ENCODE results near the gene ARHGAP26.
"Not testable (repeated sequence)": the region's sequence is repeated elsewhere in the genome, so short reads cannot be mapped to it uniquely, and the experiment has no call there.

Gene ARHGAP26

DNA sequence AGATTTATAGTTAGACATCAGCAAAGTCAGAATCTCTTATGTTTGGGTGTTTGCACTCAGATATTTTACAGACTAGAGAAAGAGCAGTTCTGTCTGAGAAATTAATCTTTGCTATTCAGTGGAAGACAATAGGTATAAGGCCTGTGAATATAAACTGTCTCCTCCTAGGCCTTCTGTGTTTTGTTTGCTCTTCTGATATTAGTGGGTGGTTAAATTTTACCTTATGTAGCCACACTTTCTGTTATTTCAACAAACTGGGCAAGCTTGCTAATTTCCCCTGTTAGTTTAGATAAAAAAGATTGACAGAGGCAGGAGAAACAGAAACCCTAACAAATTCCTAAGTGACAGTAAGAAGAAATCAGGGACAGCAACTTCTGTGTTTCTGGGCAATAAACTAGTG is 141.6 kb downstream of the ARHGAP26 start:
- no peak for DNase-seq

DNA sequence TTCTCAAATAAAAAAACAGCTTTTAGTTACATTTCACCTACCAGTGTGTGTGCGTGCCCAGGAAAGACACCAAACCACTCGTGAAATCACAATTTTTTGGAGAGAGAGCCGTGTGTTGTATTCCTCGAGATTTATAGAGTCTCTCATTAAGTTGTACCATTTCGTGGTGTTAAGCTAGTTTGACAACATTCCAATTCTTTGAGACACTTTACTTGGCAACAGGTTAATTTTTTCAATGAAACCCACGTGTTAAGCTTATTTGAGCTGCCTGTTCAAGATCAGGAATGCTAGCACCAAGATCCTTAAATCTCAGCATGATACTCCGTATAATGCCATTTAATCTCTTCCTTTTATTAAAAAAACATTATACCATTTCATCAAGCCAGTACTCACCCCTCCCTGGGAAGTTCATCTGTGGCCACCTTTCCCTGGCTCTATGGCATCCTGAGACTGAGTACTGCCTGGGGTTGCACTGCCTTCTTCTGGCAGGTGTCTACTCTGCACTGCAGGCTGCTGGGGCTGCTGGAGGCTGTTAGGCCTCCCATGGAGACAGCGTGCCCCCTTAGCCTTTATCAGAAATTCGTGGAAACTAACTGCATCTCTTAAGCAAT is 143.7 kb downstream of the ARHGAP26 start:
- DNase-seq, result no peak

DNA sequence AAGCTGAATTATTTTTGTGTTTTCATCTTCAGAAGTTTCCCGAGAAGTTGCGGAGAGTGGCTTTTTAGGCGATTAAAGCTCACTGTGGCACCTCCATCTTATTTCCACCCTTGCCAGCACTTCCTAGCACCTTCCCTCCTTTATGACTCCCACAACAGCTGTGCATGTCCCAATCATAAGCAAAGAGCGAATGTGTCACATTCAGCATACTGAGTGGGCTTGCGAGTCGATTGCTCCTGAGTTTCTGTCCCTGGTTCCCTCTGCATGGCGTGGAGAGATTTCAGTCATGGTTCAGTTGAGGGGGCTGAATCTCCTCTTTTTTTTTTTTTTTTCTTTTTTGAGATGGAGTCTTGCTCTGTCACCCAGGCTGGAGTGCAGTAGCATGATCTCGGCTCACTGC is 144.9 kb downstream of the ARHGAP26 start:
- no peak for DNase-seq

- DNase-seq, result peak; percentile 14 to 31
Observed at GRCh38 chr5:142915813-142916424, 145.7 kb downstream of the ARHGAP26 start.

- DNase-seq, result no peak
Observed at GRCh38 chr5:142918959-142919635, 148.9 kb downstream of the ARHGAP26 start.

DNA sequence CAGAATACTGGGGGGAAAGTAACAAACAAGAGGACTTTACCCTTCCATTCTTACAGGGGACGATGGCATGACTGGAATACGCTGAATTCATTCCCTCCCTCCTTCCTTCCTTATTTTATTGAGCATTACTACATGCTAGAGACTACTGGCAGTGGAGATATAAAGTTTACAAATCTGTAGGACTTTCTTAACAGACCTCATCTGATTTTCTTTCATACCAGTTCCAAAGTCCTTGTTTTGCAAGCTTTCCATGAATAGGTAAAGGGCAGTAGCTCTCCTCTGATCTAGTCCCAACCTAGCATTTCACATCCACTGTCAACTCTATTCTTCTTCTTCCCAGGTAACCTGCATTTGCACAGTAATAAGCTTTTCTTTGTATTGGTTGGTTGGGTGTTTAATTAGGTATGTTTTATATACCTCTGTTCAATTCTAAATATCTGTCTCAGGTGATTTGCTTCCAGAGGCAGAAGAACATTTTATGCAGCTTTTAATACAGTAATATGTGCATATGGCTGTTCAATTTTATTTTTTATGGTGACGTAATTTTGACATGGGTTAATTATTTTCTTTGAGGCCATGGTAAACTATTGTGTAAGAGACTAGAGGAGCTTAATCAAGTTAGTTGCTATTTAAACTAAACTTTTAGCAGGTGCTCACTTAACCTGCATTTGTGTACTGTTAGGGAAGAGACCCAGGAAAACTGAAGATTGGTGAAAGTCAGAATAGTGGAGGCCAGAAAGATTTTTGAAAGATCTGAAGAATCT is 150.9 kb downstream of the ARHGAP26 start:
- DNase-seq, result no peak

- DNase-seq, result peak in 1 of 2 donors; percentile 53
Observed at GRCh38 chr5:142922223-142922952, 152.2 kb downstream of the ARHGAP26 start.

DNA sequence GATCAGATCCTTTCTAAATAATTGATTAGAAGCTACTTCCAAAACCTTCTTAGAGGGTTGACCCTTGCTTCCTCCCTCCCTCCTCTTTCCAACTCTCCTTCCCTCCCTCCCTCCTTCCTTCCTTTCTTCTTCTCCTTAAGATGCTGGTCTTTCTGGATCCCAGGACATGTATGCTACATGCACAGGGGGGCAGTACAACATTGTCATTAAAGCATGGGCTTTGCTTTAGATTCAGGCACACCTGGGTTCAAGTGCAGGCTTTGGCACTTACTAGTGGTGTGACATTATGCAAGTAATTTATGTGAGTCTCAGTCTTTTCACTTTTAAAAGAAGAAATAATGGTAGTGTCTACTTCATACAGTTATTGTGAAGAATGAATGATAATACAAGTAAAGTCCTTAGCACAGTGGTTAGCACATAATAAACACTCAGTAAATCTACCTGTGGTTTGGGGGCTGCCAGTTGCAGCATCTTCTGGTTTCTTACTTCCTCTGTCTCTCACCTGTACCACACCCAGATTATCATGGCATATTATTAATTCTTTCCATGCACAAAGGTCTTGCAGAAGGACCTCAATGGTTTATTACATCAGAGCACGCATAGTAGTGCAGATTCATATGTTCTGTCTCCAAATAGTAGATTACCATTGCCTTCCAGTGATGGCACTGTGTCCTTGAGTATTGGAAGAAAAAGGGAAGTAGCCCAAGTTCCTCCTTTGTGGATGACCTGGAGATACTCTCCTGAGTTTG is 154.1 kb downstream of the ARHGAP26 start:
- DNase-seq, result peak in 1 of 2 donors; percentile 23

DNA sequence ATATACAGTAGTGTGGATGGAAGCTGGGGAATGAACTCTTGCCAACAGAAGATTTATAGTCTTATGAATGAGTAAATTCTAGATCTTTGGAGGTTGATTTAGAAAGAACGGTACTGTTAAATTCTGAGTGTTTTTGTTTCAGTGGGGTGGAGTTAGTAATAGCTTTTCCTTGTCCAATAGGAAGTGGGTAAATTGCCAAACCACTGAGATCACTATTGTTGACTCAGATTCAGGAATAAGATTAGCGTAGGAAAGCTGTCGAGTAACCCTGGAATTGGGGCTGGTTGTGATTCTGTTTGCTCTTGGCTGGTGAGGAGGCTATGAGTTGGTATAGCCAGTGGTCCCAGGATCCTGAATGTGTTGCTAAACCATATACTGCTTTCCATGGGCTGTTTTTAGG is 155.6 kb downstream of the ARHGAP26 start:
- DNase-seq, result no peak

GRCh38 chr5:142926549-142926948 is 156.4 kb downstream of the ARHGAP26 start:
- no peak for DNase-seq

DNA sequence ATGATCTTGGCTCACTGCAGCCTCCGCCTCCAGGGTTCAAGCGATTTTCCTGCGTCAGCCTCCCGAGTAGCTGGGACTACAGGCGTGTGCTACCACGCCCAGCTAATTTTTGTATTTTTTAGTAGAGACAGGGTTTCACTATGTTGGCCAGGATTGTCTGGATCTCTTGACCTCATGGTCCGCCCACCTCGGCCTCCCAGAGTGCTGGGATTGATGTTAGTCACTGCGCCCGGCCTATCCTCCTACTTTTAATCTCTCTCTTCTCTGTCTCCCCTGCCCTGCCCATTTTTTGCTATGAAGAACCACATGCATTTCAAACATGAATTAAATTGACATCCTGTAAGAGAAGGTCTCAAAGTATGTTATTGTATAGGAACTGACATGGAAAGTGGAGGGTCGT is 158.8 kb downstream of the ARHGAP26 start:
- not testable (repeated sequence) for DNase-seq

DNA sequence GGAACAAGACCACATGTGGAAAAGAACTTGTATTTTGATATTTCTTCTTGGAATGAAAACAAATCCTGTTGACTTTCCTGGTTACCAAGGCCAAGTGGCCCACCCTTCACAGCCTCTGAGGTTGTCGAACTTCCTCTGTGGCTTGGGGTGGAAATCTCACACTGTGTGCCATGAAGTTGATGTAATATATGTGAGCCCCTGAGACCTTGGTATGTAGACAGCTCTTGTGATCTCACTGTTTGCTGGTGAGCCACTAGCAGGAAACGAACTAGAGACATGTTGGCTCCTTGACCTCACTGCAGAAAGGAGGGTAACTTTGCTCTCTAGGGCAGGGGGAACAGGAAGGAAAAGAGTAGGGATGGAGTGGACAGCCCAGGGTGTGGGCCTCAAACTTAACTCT is 159.4 kb downstream of the ARHGAP26 start:
- peak; percentile 49 to 51 for DNase-seq

- DNase-seq, result no peak
Observed at GRCh38 chr5:142930395-142931110, 160.4 kb downstream of the ARHGAP26 start.

DNA sequence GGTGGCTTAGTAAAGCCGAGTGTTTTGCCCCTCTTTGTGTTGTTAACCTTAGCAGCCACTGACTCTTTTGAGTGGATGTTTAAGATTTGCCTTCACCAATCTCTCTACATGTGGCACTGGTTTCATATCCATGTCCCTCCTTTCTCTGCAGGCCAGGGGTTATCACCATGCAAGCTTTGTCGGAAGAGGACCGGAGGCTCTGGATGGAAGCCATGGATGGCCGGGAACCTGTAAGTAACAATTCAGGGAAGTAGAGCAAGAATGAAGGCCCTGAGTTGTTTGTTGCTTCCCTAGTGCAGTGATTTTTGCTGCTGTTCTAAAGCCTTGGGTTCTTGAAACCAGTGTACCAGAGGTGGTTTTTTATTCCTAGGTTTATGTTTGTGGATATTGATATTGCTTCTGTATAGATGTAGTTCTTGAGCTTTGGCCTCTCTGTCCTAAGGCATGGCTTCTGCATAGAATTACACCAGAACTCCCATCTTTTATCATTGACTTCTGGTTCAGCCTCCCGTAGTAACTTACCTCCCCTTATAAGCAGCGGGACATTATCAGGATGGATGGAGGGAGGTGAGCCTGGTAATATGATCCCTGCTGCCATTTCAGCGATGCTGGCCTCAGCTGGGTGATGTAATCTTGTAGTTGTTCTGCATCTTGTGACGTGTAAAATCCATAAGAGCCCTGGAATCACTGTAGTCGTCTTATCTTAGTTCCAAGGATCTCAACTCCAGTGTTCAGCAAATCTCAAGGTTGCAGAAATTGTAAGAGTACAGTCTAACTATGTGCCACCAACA is 161.9 kb downstream of the ARHGAP26 start:
- no peak for DNase-seq

DNA sequence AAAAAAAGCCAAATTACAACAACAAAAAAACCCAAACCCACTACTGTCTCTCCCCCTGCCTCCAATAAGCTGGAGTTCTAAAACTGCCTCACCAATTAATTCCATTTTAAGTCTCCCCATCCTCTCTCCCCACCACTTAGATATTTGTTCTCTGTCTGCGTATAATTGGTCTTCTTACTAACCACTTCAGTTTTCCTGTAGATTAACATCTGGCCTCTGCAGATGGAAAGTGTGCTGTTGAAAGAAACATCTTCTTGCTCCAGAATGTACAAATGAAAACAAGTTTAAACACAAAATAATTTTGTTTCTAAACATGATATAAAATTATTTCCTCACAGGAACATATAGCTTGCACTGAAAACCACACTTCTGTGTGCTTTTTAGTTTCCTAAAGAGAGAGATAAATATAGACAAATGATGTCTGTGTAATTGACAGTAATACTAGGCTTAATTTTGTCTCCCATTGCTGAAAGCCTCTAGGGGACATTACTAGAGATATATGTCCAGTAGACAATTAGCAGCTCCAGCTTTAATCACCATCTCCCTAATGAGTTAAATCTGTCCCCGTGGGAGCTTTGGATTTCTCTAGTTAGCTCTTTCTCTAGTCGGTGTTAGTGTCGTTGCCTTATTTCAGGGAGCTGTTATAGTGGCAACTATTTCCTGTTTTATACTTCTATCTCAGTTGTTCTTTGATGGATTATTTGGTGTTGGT is 164.0 kb downstream of the ARHGAP26 start:
- DNase-seq, result no peak

GRCh38 chr5:142935014-142935413 is 164.8 kb downstream of the ARHGAP26 start:
- no peak for DNase-seq

DNA sequence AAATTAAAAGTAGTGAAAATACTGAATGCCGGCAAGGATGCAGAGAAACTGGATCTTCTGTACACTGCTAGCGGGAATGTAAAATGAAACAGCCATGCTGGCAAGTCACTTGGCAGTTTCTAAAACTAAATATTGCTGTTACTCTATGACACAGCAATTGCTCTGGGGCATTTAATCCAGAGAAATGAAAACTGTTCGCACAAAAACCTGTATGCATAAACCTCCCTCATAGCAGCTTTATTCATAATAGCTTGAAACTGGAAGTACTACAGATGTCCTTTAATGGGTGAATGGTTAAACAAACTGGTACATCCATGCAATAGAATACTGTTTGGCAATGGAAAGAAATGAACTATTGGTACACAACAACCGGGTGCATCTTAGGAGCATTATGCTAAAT is 167.2 kb downstream of the ARHGAP26 start:
- no peak for DNase-seq

- DNase-seq, result no peak
Observed at GRCh38 chr5:142938266-142938880, 168.2 kb downstream of the ARHGAP26 start.

- DNase-seq, result no peak
Observed at GRCh38 chr5:142939006-142939405, 168.8 kb downstream of the ARHGAP26 start.

All from CD4-positive, alpha-beta T cell treated with Interleukin-4 for 1 hour (primary cell).